Peyer's patch (tissue), 4 donors: Measurements from ENCODE around the gene MAGEA2B.

ENCODE experiments used
- CTCF ChIP-seq, 6 experiments: fragments of 450-650 bp in 4 of 6; fragments of 200-600 bp in 2 of 6; sonication (generic) in 1 of 6; IDR thresholded peaks; one replicate each; pipeline ENCODE4 v1.5.1; 2017 to 2019; ENCODE audit warnings: antibody characterized with exemption in 6 of 6, mild to moderate bottlenecking in 3 of 6, moderate library complexity in 1 of 6
- POLR2A ChIP-seq, 2 donors: fragments of 450-650 bp; IDR thresholded peaks; one replicate each; pipeline ENCODE4 v1.5.1; 2017; ENCODE audit warnings: antibody characterized with exemption in 2 of 2, mild to moderate bottlenecking in 2 of 2, moderate library complexity in 2 of 2

- TF ChIP-seq CTCF (IDR thresholded peaks at IDR 0.05) (no peak), POLR2A (IDR thresholded peaks at IDR 0.05) (no peak)
These were observed 20.7 kb downstream of the MAGEA2B start for GRCh38 chrX:152735101-152735500.
